RWPE2 (cell line): ENCODE results near the gene MAP1B.

Source experiments
- ATAC-seq: fragments of 200-7000 bp; cut with Tn5 transposase; 3 replicates; pipeline ENCODE4 v1.9.1; 2021; ENCODE audit warnings: low read depth
- DNase-seq: peaks from one replicate; pipeline ENCODE4 v3.0.0-alpha.2; 2020; ENCODE audit warnings: low spot score
- H3K27ac ChIP-seq: fragments of 450-650 bp; 2 replicates; pipeline ENCODE4 v1.5.1; 2017; ENCODE audit warnings: mild to moderate bottlenecking; ENCODE audit not compliant: poor library complexity, severe bottlenecking
- H3K27me3 ChIP-seq: fragments of 250-450 bp; sonication (Bioruptor Pico); 2 replicates; pipeline ENCODE4 v1.5.1; 2021; ENCODE audit warnings: mild to moderate bottlenecking, moderate library complexity; ENCODE audit not compliant: insufficient read depth, poor library complexity, severe bottlenecking
- H3K36me3 ChIP-seq: fragments of 250-450 bp; sonication (Bioruptor Pico); 2 replicates; pipeline ENCODE4 v1.5.1; 2020; ENCODE audit warnings: low read depth, mild to moderate bottlenecking, moderate library complexity
- H3K4me1 ChIP-seq: fragments of 250-450 bp; sonication (Bioruptor Pico); 2 replicates; pipeline ENCODE4 v1.5.1; 2021; ENCODE audit warnings: mild to moderate bottlenecking, moderate library complexity; ENCODE audit not compliant: insufficient read depth, poor library complexity, severe bottlenecking
- H3K4me3 ChIP-seq: fragments of 250-450 bp; sonication (Bioruptor Pico); 2 replicates; pipeline ENCODE4 v1.5.1; 2021; ENCODE audit warnings: mild to moderate bottlenecking, moderate library complexity; ENCODE audit not compliant: severe bottlenecking
- H3K9me3 ChIP-seq: fragments of 250-450 bp; sonication (Bioruptor Pico); 2 replicates; pipeline ENCODE4 v1.5.1; 2021; ENCODE audit warnings: mild to moderate bottlenecking, moderate library complexity; ENCODE audit not compliant: severe bottlenecking
- CTCF ChIP-seq: fragments of 450-650 bp; IDR thresholded peaks from one replicate; pipeline ENCODE4 v1.5.1; 2017; ENCODE audit warnings: mild to moderate bottlenecking, moderate library complexity; ENCODE audit not compliant: poor library complexity, severe bottlenecking

Gene MAP1B

GRCh38 chr5:72214168-72214567 lies 106.9 kb downstream of the MAP1B start:
- no peak for ATAC-seq

GRCh38 chr5:72216756-72217155 lies 109.5 kb downstream of the MAP1B start:
- no peak overlapping the region for H3K27ac ChIP-seq
- DNase-seq, result no peak
- H3K4me1 ChIP-seq, result peaks cover 3% of the 10 kb centered on the region
- H3K27me3 ChIP-seq, result no peaks in the 10 kb centered on the region
- no peak for TF ChIP-seq CTCF
- H3K4me3 ChIP-seq, result no peak overlapping the region
- no peak for ATAC-seq
- peaks cover 30% of the 10 kb centered on the region for H3K36me3 ChIP-seq
- no peaks in the 10 kb centered on the region for H3K9me3 ChIP-seq

More at GRCh38 chr5:72214168-72214567, 106.9 kb downstream of the MAP1B start:
- Histone ChIP-seq H3K27ac (no peak overlapping the region), H3K4me1 (peaks cover 29% of the 10 kb centered on the region), H3K9me3 (no peaks in the 10 kb centered on the region), H3K27me3 (no peaks in the 10 kb centered on the region), H3K4me3 (no peak overlapping the region), H3K36me3 (peaks cover 4% of the 10 kb centered on the region)
- TF ChIP-seq CTCF, result no peak
- no peak for DNase-seq

GRCh38 chr5:72221099-72221498 lies 113.8 kb downstream of the MAP1B start:
- H3K27me3 ChIP-seq, result no peaks in the 10 kb centered on the region
- DNase-seq (no peak), ATAC-seq (no peak)
- H3K9me3 ChIP-seq, result no peaks in the 10 kb centered on the region
- H3K27ac ChIP-seq, result no peak overlapping the region
- peaks cover 74% of the 10 kb centered on the region for H3K36me3 ChIP-seq
- no peak for TF ChIP-seq CTCF
- no peak overlapping the region for H3K4me3 ChIP-seq
- no peaks in the 10 kb centered on the region for H3K4me1 ChIP-seq

- DNase-seq (no peak), ATAC-seq (no peak)
- no peak for TF ChIP-seq CTCF
- Histone ChIP-seq H3K36me3 (peaks cover 77% of the 10 kb centered on the region), H3K4me1 (no peaks in the 10 kb centered on the region), H3K9me3 (no peaks in the 10 kb centered on the region), H3K27ac (no peak overlapping the region), H3K27me3 (no peaks in the 10 kb centered on the region), H3K4me3 (no peak overlapping the region)
Measured at GRCh38 chr5:72221541-72221940, 114.3 kb downstream of the MAP1B start.

- DNase-seq, result no peak
- no peaks in the 10 kb centered on the region for H3K9me3 ChIP-seq
- no peaks in the 10 kb centered on the region for H3K4me1 ChIP-seq
- H3K4me3 ChIP-seq, result no peak overlapping the region
- peaks cover 87% of the 10 kb centered on the region for H3K36me3 ChIP-seq
- H3K27me3 ChIP-seq, result no peaks in the 10 kb centered on the region
- ATAC-seq, result no peak
- no peak for TF ChIP-seq CTCF
- H3K27ac ChIP-seq, result no peak overlapping the region
Measured at GRCh38 chr5:72222521-72222920, 115.2 kb downstream of the MAP1B start.
